Omental fat pad (tissue), 4 donors: ENCODE results near the gene PDE3A. TPM values are rescaled to one million over a fixed set of nuclear protein-coding genes. Genes with fewer than 3 reads are reported as not detected.

Experiments used
- ATAC-seq: fragments of 150-250 bp; one replicate; pipeline ENCODE4 v1.9.1; 2016; ENCODE audit warnings: mild to moderate bottlenecking, moderate library complexity; ENCODE audit not compliant: low FRiP score
- DNase-seq: peaks from one replicate; pipeline ENCODE4 v3.0.0-alpha.2; 2019; ENCODE audit warnings: low spot score
- total RNA-seq, 4 donors: library from RNA; depleted of rRNA; stranded (reverse); fragments of >200 nt; gene quantifications; one replicate each; pipeline ENCODE4 v1.1.0, GENCODE V29; 2016
- TF ChIP-seq, protein P1 (sequence below), 3 donors: fragments of 450-650 bp; IDR thresholded peaks; one replicate each; pipeline ENCODE4 v1.5.1; 2016 to 2017; ENCODE audit warnings: antibody characterized with exemption in 3 of 3, mild to moderate bottlenecking in 3 of 3, moderate library complexity in 2 of 3

The PDE3A gene
- total RNA-seq, 4 donors from 2014 or later, result 10.9 to 18.6 (median 13.7) TPM

DNA sequence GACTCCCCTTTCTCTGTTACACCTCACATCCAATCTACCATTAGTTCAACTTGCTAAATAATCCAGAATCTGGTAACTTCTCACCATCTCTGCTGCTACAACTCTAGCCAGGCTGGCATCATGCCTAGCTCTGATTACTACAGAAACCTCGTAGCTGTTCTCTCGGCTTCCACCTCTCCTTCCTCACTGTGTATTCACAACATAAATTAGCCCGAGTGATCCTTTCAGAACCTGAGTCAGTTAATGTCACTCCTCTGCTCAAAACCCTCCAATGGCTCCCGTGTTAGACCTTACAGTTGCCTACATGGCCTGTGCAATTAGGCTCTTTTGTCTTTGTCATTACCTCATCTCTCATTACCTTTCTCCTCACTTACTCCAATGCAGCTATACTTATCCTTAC lies 139.4 kb downstream of the PDE3A start:
- ATAC-seq (no peak), DNase-seq (no peak)
- TF ChIP-seq, protein P1, sequence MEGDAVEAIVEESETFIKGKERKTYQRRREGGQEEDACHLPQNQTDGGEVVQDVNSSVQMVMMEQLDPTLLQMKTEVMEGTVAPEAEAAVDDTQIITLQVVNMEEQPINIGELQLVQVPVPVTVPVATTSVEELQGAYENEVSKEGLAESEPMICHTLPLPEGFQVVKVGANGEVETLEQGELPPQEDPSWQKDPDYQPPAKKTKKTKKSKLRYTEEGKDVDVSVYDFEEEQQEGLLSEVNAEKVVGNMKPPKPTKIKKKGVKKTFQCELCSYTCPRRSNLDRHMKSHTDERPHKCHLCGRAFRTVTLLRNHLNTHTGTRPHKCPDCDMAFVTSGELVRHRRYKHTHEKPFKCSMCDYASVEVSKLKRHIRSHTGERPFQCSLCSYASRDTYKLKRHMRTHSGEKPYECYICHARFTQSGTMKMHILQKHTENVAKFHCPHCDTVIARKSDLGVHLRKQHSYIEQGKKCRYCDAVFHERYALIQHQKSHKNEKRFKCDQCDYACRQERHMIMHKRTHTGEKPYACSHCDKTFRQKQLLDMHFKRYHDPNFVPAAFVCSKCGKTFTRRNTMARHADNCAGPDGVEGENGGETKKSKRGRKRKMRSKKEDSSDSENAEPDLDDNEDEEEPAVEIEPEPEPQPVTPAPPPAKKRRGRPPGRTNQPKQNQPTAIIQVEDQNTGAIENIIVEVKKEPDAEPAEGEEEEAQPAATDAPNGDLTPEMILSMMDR (IDR thresholded peaks at IDR 0.05), result no peak

DNA sequence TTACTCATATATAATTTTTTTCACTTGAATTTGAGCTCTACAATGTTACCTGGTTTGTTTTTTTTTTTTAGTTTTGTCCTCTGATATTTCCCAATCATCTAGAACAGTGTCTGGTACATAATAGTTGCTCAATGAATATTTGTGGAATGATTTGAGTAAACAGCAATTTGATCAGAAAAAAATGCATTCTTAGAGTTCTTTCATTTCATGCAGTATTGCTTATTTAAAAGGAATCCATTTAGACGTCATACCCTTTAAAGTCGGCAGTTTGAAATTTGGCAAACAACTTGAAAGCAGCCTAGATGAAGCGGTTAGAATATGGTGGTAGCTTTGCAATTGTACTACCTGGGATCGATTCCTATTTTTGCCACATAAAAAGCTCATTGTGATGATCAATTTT lies 140.0 kb downstream of the PDE3A start:
- TF ChIP-seq, protein P1 (IDR thresholded peaks at IDR 0.05), result no peak
- no peak for DNase-seq
- no peak for ATAC-seq

DNA sequence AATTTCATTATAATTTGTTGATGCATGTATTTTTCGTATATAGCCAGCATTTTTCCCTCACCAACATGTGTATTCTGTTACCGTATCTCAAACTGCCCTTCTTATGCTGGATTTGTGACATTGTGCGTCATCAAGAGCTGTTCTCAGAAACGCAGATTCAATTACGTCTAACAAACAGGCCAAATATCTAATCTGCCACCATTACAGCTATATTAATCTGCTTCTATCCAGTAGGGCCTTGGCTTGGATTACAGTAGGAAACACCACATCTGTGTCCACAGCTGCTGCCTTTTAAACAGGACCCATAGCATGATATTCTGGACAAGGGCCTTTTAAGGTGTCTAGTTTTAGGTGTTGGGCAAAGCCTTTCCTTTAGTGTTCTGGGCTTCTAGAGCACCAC lies 140.6 kb downstream of the PDE3A start:
- DNase-seq, result no peak
- TF ChIP-seq, protein P1 (IDR thresholded peaks at IDR 0.05), result no peak
- no peak for ATAC-seq

DNA sequence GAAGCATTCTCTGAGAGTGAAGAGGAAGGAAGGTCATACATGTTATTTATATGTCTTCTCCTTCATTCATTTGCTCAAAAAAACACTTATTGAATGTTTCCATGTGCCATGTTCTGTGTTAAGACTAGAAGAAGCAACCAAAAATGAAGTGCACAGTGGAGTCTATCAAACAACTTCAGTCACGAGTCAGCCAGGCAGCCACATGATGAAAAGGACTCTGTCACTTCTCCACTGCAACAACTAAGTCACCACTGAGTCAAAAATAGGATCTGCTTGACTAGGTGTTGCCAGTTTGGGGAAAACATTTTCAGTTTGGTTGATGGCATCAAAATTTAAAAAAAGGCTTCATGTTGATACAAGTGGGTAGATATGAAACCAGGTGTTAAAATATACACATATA lies 142.5 kb downstream of the PDE3A start:
- DNase-seq, result no peak
- no peak for ATAC-seq
- TF ChIP-seq, protein P1 (IDR thresholded peaks at IDR 0.05), result no peak

DNA sequence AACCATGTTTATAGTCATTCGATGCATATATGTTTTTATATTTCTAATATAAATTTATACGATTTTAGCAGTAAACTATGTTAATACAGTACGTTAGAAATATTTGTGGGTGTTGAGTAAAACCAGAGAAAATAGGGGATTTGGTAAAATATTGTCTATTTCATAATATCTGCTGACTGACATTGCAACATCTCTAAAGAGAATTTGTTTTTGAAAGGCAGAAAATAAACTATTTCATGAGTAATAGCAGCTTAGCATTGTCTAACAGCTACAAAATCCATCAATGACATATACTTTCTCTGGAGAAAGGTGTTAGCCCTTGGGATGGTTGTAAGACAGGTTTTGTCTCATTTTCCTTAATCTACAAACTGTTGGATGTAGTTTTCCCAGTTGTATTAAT lies 144.9 kb downstream of the PDE3A start:
- ATAC-seq (no peak), DNase-seq (no peak)
- TF ChIP-seq, protein P1 (IDR thresholded peaks at IDR 0.05), result no peak

DNA sequence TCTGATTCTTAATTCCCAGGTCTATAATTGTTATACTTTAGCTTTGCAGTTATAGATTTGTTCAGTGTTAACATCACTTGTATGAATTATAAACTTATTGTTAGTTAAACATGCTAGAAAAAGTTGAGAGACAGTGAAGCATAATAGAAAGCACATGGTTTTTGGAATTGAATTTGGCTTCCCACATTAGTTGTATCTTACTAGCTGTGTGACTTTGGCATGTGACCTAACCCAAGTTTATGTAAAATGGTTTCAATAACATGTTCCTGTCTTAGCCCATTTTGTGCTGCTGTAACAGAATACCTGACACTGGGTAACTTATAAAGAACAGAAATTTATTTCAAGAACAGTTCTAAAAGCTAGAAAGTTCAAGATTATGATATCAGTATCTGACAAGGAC lies 146.3 kb downstream of the PDE3A start:
- no peak for DNase-seq
- TF ChIP-seq, protein P1 (IDR thresholded peaks at IDR 0.05), result no peak
- ATAC-seq, result no peak

DNA sequence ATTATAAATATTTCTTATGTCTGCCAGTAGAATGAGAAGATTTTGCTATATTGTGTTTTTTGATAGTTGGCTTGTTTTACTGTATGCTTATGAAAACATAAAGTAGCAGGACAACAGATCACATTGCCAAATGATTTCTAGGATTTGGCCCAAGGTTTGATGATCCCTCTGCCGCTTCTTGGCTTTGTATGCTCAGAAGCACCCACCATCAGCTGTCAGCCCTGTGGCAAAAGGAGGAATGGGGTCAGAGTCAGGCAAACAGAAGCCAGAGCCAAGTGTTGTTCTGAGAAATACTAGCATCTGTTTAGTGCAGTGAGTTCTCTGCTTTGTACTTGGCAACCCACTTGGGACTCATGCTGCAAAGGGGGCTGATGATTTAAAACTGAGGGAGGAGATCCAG lies 152.2 kb downstream of the PDE3A start:
- DNase-seq (no peak), ATAC-seq (no peak)
- TF ChIP-seq, protein P1 (IDR thresholded peaks at IDR 0.05), result no peak
